HCT116 (cell line): ENCODE measurements around the gene ASAP2. TPM values are rescaled to one million over a fixed set of nuclear protein-coding genes. Genes with fewer than 3 reads are reported as not detected.

ENCODE experiments used
- ATAC-seq: fragments of 200-7000 bp; cut with Tn5 transposase; 2 replicates; pipeline ENCODE4 v1.9.1; 2020; ENCODE audit warnings: mild to moderate bottlenecking, moderate library complexity
- BruUV-seq: library from RNA; stranded (reverse); fragments of 400-500 nt; replicated peaks from 2 replicates; lab custom pipeline; 2021; lab: Mats Ljungman, UMichigan
- CTCF ChIA-PET: fragments of 300-600 bp; sonication (Branson Sonifier 250); formaldehyde crosslinking; loops from one replicate; lab custom pipeline; 2021; ENCODE audit warnings: antibody characterized with exemption; lab: Charles Lee
- POLR2A ChIA-PET: fragments of 300-600, 350-600 bp; sonication (Branson Sonifier 250); formaldehyde crosslinking; loops from one replicate; lab custom pipeline; 2021; ENCODE audit warnings: antibody characterized with exemption; lab: Charles Lee
- RAD21 ChIA-PET, 2 experiments: fragments of 300-600 bp; sonication (Branson Sonifier 250); formaldehyde crosslinking; loops; one replicate each; lab custom pipeline; 2023; ENCODE audit warnings: low total read pairs in 2 of 2; ENCODE audit not compliant: uncharacterized antibody in 2 of 2, unreplicated experiment in 2 of 2, low non-redundant PET in 1 of 2; lab: Charles Lee
- DNase-seq: peaks from one replicate; pipeline ENCODE4 v3.0.0-alpha.2; 2010; ENCODE audit warnings: low read depth, low spot score
- H2AFZ ChIP-seq: fragments of 200-600 bp; shearing (Covaris generic), sonication (generic); 2 replicates; pipeline ENCODE4 v1.6.1; 2017; ENCODE audit warnings: low read depth, mixed run types, mixed read lengths, antibody characterized with exemption, low read length; ENCODE audit not compliant: poor library complexity, severe bottlenecking
- H3K27ac ChIP-seq: 2 replicates; pipeline ENCODE4 v1.5.1; 2012; ENCODE audit warnings: low read depth, low read length
- H3K27me3 ChIP-seq: fragments of 200-600 bp; sonication (generic); 2 replicates; pipeline ENCODE4 v1.6.1; 2016; ENCODE audit warnings: mixed run types, low read length, mixed read lengths; ENCODE audit not compliant: insufficient read depth
- H3K36me3 ChIP-seq, 2 experiments: fragments of 200-500 bp in 1 of 2; fragments of 200-600 bp in 1 of 2; sonication (Bioruptor generic) in 1 of 2; sonication (generic) in 1 of 2; 2 replicates each; pipeline versions ENCODE4 v1.5.1 to v1.6.1; 2014 to 2016; ENCODE audit warnings: low read length in 2 of 2, inconsistent platforms in 1 of 2, mixed read lengths in 1 of 2, mixed run types in 1 of 2; ENCODE audit not compliant: insufficient read depth in 2 of 2, control insufficient read depth in 1 of 2
- H3K4me1 ChIP-seq, 2 experiments: fragments of 200-600 bp in 1 of 2; sonication (generic) in 1 of 2; 2 replicates each; pipeline versions ENCODE4 v1.5.1 to v1.6.1; 2012 to 2017; ENCODE audit warnings: low read length in 2 of 2, inconsistent platforms in 1 of 2, mild to moderate bottlenecking in 1 of 2, mixed read lengths in 1 of 2, mixed run types in 1 of 2, moderate library complexity in 1 of 2; ENCODE audit not compliant: insufficient read depth in 2 of 2, control insufficient read depth in 1 of 2
- H3K4me2 ChIP-seq: fragments of 200-600 bp; sonication (generic); 2 replicates; pipeline ENCODE4 v1.6.1; 2017; ENCODE audit warnings: mixed run types, low read length, mixed read lengths
- H3K4me3 ChIP-seq, 2 experiments: fragments of 200-600 bp in 1 of 2; sonication (generic) in 1 of 2; replicated peaks in 1 of 2; 2 replicates each; pipeline ENCODE4 v1.5.1; 2011 to 2016; ENCODE audit warnings: low read length in 2 of 2, control low read depth in 1 of 2, low read depth in 1 of 2, mild to moderate bottlenecking in 1 of 2, mixed read lengths in 1 of 2, mixed run types in 1 of 2
- H3K79me2 ChIP-seq: fragments of 200-600 bp; sonication (generic); 2 replicates; pipeline ENCODE4 v1.6.1; 2017; ENCODE audit warnings: mild to moderate bottlenecking, mixed run types, low read length, moderate library complexity, mixed read lengths; ENCODE audit not compliant: insufficient read depth
- H3K9ac ChIP-seq: fragments of 200-600 bp; sonication (generic); 2 replicates; pipeline ENCODE4 v1.6.1; 2016; ENCODE audit warnings: low read length, mixed read lengths
- H3K9me2 ChIP-seq: fragments of 200-600 bp; sonication (generic), shearing (Covaris generic); 2 replicates; pipeline ENCODE4 v1.6.1; 2017; ENCODE audit warnings: mixed run types, mild to moderate bottlenecking, moderate library complexity; ENCODE audit not compliant: insufficient read depth
- H3K9me3 ChIP-seq, 2 experiments: fragments of 200-500 bp in 1 of 2; fragments of 200-600 bp in 1 of 2; sonication (Bioruptor generic) in 1 of 2; sonication (generic) in 1 of 2; 2 replicates each; pipeline ENCODE4 v1.6.1; 2014 to 2017; ENCODE audit warnings: low read length in 2 of 2, mixed read lengths in 2 of 2, inconsistent platforms in 1 of 2, low read depth in 1 of 2, mild to moderate bottlenecking in 1 of 2, mixed run types in 1 of 2, moderate library complexity in 1 of 2; ENCODE audit not compliant: control insufficient read depth in 1 of 2, insufficient read depth in 1 of 2
- H4K20me1 ChIP-seq: fragments of 200-600 bp; sonication (generic), shearing (Covaris generic); 2 replicates; pipeline ENCODE4 v1.6.1; 2017; ENCODE audit warnings: mixed run types, mild to moderate bottlenecking, moderate library complexity; ENCODE audit not compliant: insufficient read depth
- CEBPB ChIP-seq: IDR thresholded peaks from 2 replicates; pipeline ENCODE4 v1.6.1; 2012; ENCODE audit warnings: low read depth
- EZH2phosphoT487 ChIP-seq: fragments of 200-600 bp; IDR thresholded peaks from 2 replicates; pipeline ENCODE4 v1.6.1; 2018; ENCODE audit warnings: antibody characterized with exemption, borderline replicate concordance
- FOSL1 ChIP-seq: IDR thresholded peaks from 2 replicates; pipeline ENCODE4 v1.6.1; 2012; ENCODE audit warnings: low read depth
- JUND ChIP-seq: IDR thresholded peaks from 2 replicates; pipeline ENCODE4 v1.6.1; 2012
- POLR2A ChIP-seq: IDR thresholded peaks from 2 replicates; pipeline ENCODE4 v1.7.0; 2011; ENCODE audit warnings: borderline replicate concordance; ENCODE audit not compliant: insufficient read depth, insufficient read length; ENCODE audit errors: extremely low read depth
- SIN3A ChIP-seq: IDR thresholded peaks from 2 replicates; pipeline ENCODE4 v1.6.1; 2012; ENCODE audit warnings: low read depth
- SP1 ChIP-seq: IDR thresholded peaks from 2 replicates; pipeline ENCODE4 v1.6.1; 2012; ENCODE audit warnings: low read depth
- YY1 ChIP-seq: IDR thresholded peaks from 2 replicates; pipeline ENCODE4 v1.6.1; 2011; ENCODE audit warnings: low read length, low read depth, moderate library complexity, mild to moderate bottlenecking; ENCODE audit not compliant: insufficient replicate concordance; ENCODE audit errors: extremely low read depth
- intact Hi-C: fragments of 100-400 bp; cut with micrococcal nuclease; formaldehyde crosslinking; loops from 2 replicates; pipeline ENCODE4 v1.10.0; 2022
- total RNA-seq: library from RNA; stranded (reverse); gene quantifications from one replicate; pipeline ENCODE4 v1.2.1, GENCODE V29; 2021; ENCODE audit not compliant: unreplicated experiment
- TF ChIP-seq, protein P1 (sequence below), 3 experiments: fragments of 200-600 bp in 1 of 3; sonication (generic) in 1 of 3; IDR thresholded peaks in 2 of 3; conservative IDR thresholded peaks in 1 of 3; 2 replicates each; pipeline ENCODE4 v1.5.1; 2012 to 2017; ENCODE audit warnings: low read depth in 2 of 3, low read length in 2 of 3, antibody characterized with exemption in 1 of 3, borderline replicate concordance in 1 of 3, control low read depth in 1 of 3, mild to moderate bottlenecking in 1 of 3, mixed read lengths in 1 of 3, mixed run types in 1 of 3, moderate library complexity in 1 of 3; ENCODE audit not compliant: insufficient read depth in 1 of 3
- TF ChIP-seq, protein P2 (sequence below): IDR thresholded peaks from 2 replicates; pipeline ENCODE4 v1.6.1; 2012

ASAP2 gene
- total RNA-seq, 1 experiment from 2014 or later, result 16.5 TPM

DNA sequence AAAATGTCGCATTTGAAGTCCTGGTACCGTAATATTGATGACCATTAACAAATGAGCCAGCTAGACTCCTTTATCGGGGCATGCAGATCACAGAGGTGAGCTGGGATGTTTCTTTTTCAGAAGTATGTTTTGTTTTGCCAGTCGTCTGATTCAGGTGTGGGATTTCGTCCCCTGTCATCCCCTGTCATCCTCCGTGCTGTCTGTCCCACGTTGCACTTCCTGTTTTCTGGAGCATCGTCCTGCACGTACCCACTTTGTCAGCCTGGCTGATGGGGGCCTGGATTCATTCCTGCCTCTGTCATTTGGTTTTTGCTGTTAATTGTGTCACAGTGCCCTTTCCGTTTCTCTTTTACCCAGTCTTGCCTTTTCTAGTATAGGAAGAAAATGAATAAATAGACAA lies 72.8 kb downstream of the ASAP2 start:
- Histone ChIP-seq H3K27ac (no peak overlapping the region), H3K27me3 (no peaks in the 10 kb centered on the region), H3K4me2 (no peak overlapping the region), H3K4me1 (peaks cover 0 to 24% of the 10 kb centered on the region in 2 experiments; a peak in 2 of 4 replicates), H3K9ac (no peak overlapping the region), H3K79me2 (peaks cover 3% of the 10 kb centered on the region), H2AFZ (no peak overlapping the region)
- intact Hi-C loops, result no loop called here
- DNase-seq (no peak), ATAC-seq (no peak)
- CTCF ChIA-PET, result no interaction called here
- no peak for TF ChIP-seq JUND
- no peak for TF ChIP-seq CEBPB
- TF ChIP-seq YY1, result no peak
- no peak for TF ChIP-seq SP1
- no peak for TF ChIP-seq EZH2phosphoT487
- no peak for TF ChIP-seq POLR2A
- TF ChIP-seq, all 23 proteins: peak for 0
- ChIA-PET POLR2A (no interaction called here), RAD21 (no interaction called here)
- Histone ChIP-seq H4K20me1 (no peaks in the 10 kb centered on the region), H3K9me3 (no peaks in the 10 kb centered on the region), H3K36me3 (no peaks in the 10 kb centered on the region), H3K9me2 (no peaks in the 10 kb centered on the region), H3K4me3 (no peak overlapping the region)
- BruUV-seq, result no TSS peak

- no peaks in the 10 kb centered on the region for H3K9me3 ChIP-seq
- H3K36me3 ChIP-seq, result no peaks in the 10 kb centered on the region
- peaks cover under 1 to 28% of the 10 kb centered on the region in 2 experiments; a peak in 3 of 4 replicates for H3K4me1 ChIP-seq
- ChIA-PET RAD21 (no interaction called here), CTCF (no interaction called here), POLR2A (no interaction called here)
- H3K79me2 ChIP-seq, result peaks cover 3% of the 10 kb centered on the region
- no peak for ATAC-seq
- no peaks in the 10 kb centered on the region for H4K20me1 ChIP-seq
- no TSS peak for BruUV-seq
- no peaks in the 10 kb centered on the region for H3K27me3 ChIP-seq
- DNase-seq, result no peak
- TF ChIP-seq, protein P1, sequence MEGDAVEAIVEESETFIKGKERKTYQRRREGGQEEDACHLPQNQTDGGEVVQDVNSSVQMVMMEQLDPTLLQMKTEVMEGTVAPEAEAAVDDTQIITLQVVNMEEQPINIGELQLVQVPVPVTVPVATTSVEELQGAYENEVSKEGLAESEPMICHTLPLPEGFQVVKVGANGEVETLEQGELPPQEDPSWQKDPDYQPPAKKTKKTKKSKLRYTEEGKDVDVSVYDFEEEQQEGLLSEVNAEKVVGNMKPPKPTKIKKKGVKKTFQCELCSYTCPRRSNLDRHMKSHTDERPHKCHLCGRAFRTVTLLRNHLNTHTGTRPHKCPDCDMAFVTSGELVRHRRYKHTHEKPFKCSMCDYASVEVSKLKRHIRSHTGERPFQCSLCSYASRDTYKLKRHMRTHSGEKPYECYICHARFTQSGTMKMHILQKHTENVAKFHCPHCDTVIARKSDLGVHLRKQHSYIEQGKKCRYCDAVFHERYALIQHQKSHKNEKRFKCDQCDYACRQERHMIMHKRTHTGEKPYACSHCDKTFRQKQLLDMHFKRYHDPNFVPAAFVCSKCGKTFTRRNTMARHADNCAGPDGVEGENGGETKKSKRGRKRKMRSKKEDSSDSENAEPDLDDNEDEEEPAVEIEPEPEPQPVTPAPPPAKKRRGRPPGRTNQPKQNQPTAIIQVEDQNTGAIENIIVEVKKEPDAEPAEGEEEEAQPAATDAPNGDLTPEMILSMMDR (IDR thresholded peaks at IDR 0.05 in 2 of 3, conservative IDR thresholded peaks at IDR 0.05 in 1 of 3; ENCODE audit: borderline replicate concordance in 1 of 3, insufficient read depth in 1 of 3, low read depth in 2 of 3, low read length in 2 of 3), result no peak
- TF ChIP-seq FOSL1, result no peak
- TF ChIP-seq, protein P2, sequence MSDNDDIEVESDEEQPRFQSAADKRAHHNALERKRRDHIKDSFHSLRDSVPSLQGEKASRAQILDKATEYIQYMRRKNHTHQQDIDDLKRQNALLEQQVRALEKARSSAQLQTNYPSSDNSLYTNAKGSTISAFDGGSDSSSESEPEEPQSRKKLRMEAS, result no peak
- no peak for TF ChIP-seq EZH2phosphoT487
- no peak for TF ChIP-seq SIN3A
- H2AFZ ChIP-seq, result no peak overlapping the region
- no peaks in the 10 kb centered on the region for H3K9me2 ChIP-seq
- H3K4me2 ChIP-seq, result no peak overlapping the region
- no peak overlapping the region for H3K4me3 ChIP-seq
- intact Hi-C loops, result no loop called here
- no peak overlapping the region for H3K27ac ChIP-seq
- no peak overlapping the region for H3K9ac ChIP-seq
Measured at GRCh38 chr2:9280224-9280623, 73.6 kb downstream of the ASAP2 start.
